B cell (primary cell): Measurements from ENCODE around the gene SULT1C4. TPM values are rescaled to one million over a fixed set of nuclear protein-coding genes. Genes with fewer than 3 reads are reported as not detected.

ENCODE experiments used
- ATAC-seq: fragments of 200-7000 bp; cut with Tn5 transposase; one replicate; pipeline ENCODE4 v1.10.0; 2021; ENCODE audit warnings: low read depth, mild to moderate bottlenecking, moderate number of reproducible peaks, moderate library complexity
- CTCF ChIA-PET: fragments of 350-600 bp; sonication (Branson Sonifier 250); formaldehyde crosslinking; loops from one replicate; lab custom pipeline; 2021; ENCODE audit warnings: antibody characterized with exemption, inconsistent platforms; lab: Charles Lee
- POLR2A ChIA-PET: fragments of 350-600 bp; sonication (Branson Sonifier 250); formaldehyde crosslinking; loops from one replicate; lab custom pipeline; 2021; ENCODE audit warnings: antibody characterized with exemption; lab: Charles Lee
- DNase-seq: peaks from one replicate; pipeline ENCODE4 v3.0.0; 2013
- H2AFZ ChIP-seq: 2 replicates; pipeline ENCODE4 v1.6.1; 2012; ENCODE audit warnings: mild to moderate bottlenecking, low read depth, low read length; ENCODE audit not compliant: insufficient read depth, poor library complexity, severe bottlenecking
- H3K27ac ChIP-seq, 2 donors: 1 replicate in 1 of 2; 2 replicates in 1 of 2; pipeline ENCODE4 v1.5.1; 2012 to 2013; ENCODE audit warnings: low read length in 2 of 2, mild to moderate bottlenecking in 2 of 2, moderate library complexity in 1 of 2
- H3K27me3 ChIP-seq, 4 experiments: fragments of 200-600 bp in 1 of 4; sonication (generic) in 1 of 4; replicated peaks in 1 of 4; 1 replicate in 2 of 4; 2 replicates in 2 of 4; pipeline versions ENCODE4 v1.6.1 to v1.7.0; 2013 to 2016; ENCODE audit warnings: low read length in 3 of 4, mild to moderate bottlenecking in 2 of 4, mixed read lengths in 1 of 4, moderate library complexity in 1 of 4; ENCODE audit not compliant: insufficient read depth in 4 of 4, control insufficient read depth in 3 of 4; ENCODE audit errors: control extremely low read depth in 1 of 4
- H3K36me3 ChIP-seq, 2 experiments: replicated peaks in 1 of 2; 1 replicate in 1 of 2; 2 replicates in 1 of 2; pipeline versions ENCODE4 v1.6.1 to v1.7.1; 2013; ENCODE audit warnings: low read length in 1 of 2; ENCODE audit not compliant: insufficient read depth in 2 of 2, control insufficient read depth in 1 of 2; ENCODE audit errors: control extremely low read depth in 1 of 2, extremely low read depth in 1 of 2
- H3K4me1 ChIP-seq, 2 donors: fragments of 200-600 bp in 1 of 2; sonication (generic) in 1 of 2; 1 replicate in 1 of 2; 2 replicates in 1 of 2; pipeline versions ENCODE4 v1.5.1 to v1.6.1; 2013 to 2017; ENCODE audit warnings: low read length in 2 of 2; ENCODE audit not compliant: control insufficient read depth in 2 of 2, insufficient read depth in 2 of 2
- H3K4me2 ChIP-seq: replicated peaks from 2 replicates; pipeline ENCODE3; 2012; ENCODE audit warnings: mild to moderate bottlenecking, low read depth, low read length; ENCODE audit not compliant: poor library complexity, severe bottlenecking
- H3K4me3 ChIP-seq, 5 experiments: fragments of 200-600 bp in 1 of 5; sonication (generic) in 1 of 5; 1 replicate in 3 of 5; 2 replicates in 2 of 5; pipeline versions ENCODE4 v1.5.1 to v1.7.0; 2011 to 2016; ENCODE audit warnings: low read length in 4 of 5, mild to moderate bottlenecking in 4 of 5, low read depth in 2 of 5, control low read depth in 1 of 5, moderate library complexity in 1 of 5; ENCODE audit not compliant: insufficient read depth in 1 of 5; ENCODE audit errors: control extremely low read depth in 1 of 5, extremely low read depth in 1 of 5
- H3K79me2 ChIP-seq: fragments of 200-600 bp; sonication (generic); one replicate; pipeline ENCODE4 v1.6.0; 2016; ENCODE audit warnings: low read length; ENCODE audit not compliant: control insufficient read depth, insufficient read depth
- H3K9ac ChIP-seq: fragments of 200-600 bp; sonication (generic); 2 replicates; pipeline ENCODE4 v1.6.1; 2017; ENCODE audit warnings: mild to moderate bottlenecking, low read length, moderate library complexity
- H3K9me3 ChIP-seq, 3 donors: one replicate each; pipeline versions ENCODE4 v1.6.1 to v1.7.1; 2013; ENCODE audit warnings: low read length in 2 of 3; ENCODE audit not compliant: control insufficient read depth in 2 of 3, insufficient read depth in 1 of 3; ENCODE audit errors: control extremely low read depth in 1 of 3
- H4K20me1 ChIP-seq: 2 replicates; pipeline ENCODE4 v1.6.0; 2012; ENCODE audit warnings: mild to moderate bottlenecking, low read length; ENCODE audit not compliant: insufficient read depth, control insufficient read depth, poor library complexity, severe bottlenecking
- H3K27ac Mint-ChIP-seq: one replicate; pipeline ENCODE4 v1.8.0; 2021; ENCODE audit warnings: mixed read lengths
- H3K27me3 Mint-ChIP-seq: one replicate; pipeline ENCODE4 v1.8.0; 2021; ENCODE audit warnings: mixed read lengths
- H3K4me1 Mint-ChIP-seq: one replicate; pipeline ENCODE4 v1.8.0; 2021; ENCODE audit warnings: mixed read lengths
- H3K4me3 Mint-ChIP-seq: one replicate; pipeline ENCODE4 v1.8.0; 2021; ENCODE audit warnings: mixed read lengths
- H3K9me3 Mint-ChIP-seq: one replicate; pipeline ENCODE4 v1.8.0; 2022; ENCODE audit warnings: mixed read lengths; ENCODE audit not compliant: insufficient read depth
- EZH2 ChIP-seq: IDR thresholded peaks from 2 replicates; pipeline ENCODE4 v1.6.1; 2012; ENCODE audit warnings: borderline replicate concordance, low read depth, mild to moderate bottlenecking, moderate library complexity, low read length; ENCODE audit not compliant: insufficient read depth, poor library complexity, severe bottlenecking
- WGBS: methylation state at CpG from one replicate; pipeline ENCODE4 v1.1.5; 2013; ENCODE audit warnings: missing lambda C conversion rate; ENCODE audit not compliant: insufficient coverage; 5-methylcytosine and 5-hydroxymethylcytosine counted together
- intact Hi-C: fragments of 100-400 bp; cut with micrococcal nuclease; formaldehyde crosslinking; loops from one replicate; pipeline ENCODE4 v1.10.0; 2022
- polyA plus RNA-seq: library from polyadenylated mRNA; depleted of rRNA; stranded (reverse); fragments of >200 nt; gene quantifications from 2 replicates; pipeline ENCODE4 v1.2.3, GENCODE V29; 2012
- total RNA-seq, 2 donors: library from RNA; stranded (reverse); fragments of 120-200 nt in 1 of 2; gene quantifications; 1 replicate in 1 of 2; 2 replicates in 1 of 2; pipeline versions ENCODE4 v1.2.3 to v1.2.4, GENCODE V29; 2013 to 2022
- TF ChIP-seq, protein P1 (sequence below): fragments of 200-600 bp; IDR thresholded peaks from one replicate; pipeline ENCODE4 v1.8.0; 2022; ENCODE audit warnings: antibody characterized with exemption, mild to moderate bottlenecking

Gene SULT1C4
- total and polyA plus RNA-seq, 2 donors (not counting 1 experiment from before 2014, with no cell fraction given), result not detected

- peaks cover 19% of the 10 kb centered on the region for H3K27me3 Mint-ChIP-seq
- no peak overlapping the region for H3K4me3 ChIP-seq
- H3K27ac Mint-ChIP-seq, result no peak overlapping the region
- H3K4me1 ChIP-seq, result no peaks in the 10 kb centered on the region
- no peaks in the 10 kb centered on the region for H3K9me3 ChIP-seq
- H3K4me2 ChIP-seq, result no peak overlapping the region
- intact Hi-C loops, result no loop called here
- no peak overlapping the region for H3K4me3 Mint-ChIP-seq
- CTCF ChIA-PET, result interaction anchor here (0.7 kb wide), 1 partner anchor 1194 kb away, joined by 4 read pairs; no protein-coding TSS in a partner anchor
- no CpG with 5 or more reads among the region's 2 CpGs for WGBS
- no peaks in the 10 kb centered on the region for H4K20me1 ChIP-seq
- H3K9me3 Mint-ChIP-seq, result peaks cover 3% of the 10 kb centered on the region
- no peaks in the 10 kb centered on the region for H3K4me1 Mint-ChIP-seq
- no peak overlapping the region for H3K27ac ChIP-seq
- H3K9ac ChIP-seq, result no peak overlapping the region
- H2AFZ ChIP-seq, result no peak overlapping the region
- POLR2A ChIA-PET, result no interaction called here
- TF ChIP-seq, protein P1, sequence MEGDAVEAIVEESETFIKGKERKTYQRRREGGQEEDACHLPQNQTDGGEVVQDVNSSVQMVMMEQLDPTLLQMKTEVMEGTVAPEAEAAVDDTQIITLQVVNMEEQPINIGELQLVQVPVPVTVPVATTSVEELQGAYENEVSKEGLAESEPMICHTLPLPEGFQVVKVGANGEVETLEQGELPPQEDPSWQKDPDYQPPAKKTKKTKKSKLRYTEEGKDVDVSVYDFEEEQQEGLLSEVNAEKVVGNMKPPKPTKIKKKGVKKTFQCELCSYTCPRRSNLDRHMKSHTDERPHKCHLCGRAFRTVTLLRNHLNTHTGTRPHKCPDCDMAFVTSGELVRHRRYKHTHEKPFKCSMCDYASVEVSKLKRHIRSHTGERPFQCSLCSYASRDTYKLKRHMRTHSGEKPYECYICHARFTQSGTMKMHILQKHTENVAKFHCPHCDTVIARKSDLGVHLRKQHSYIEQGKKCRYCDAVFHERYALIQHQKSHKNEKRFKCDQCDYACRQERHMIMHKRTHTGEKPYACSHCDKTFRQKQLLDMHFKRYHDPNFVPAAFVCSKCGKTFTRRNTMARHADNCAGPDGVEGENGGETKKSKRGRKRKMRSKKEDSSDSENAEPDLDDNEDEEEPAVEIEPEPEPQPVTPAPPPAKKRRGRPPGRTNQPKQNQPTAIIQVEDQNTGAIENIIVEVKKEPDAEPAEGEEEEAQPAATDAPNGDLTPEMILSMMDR, result no peak
- TF ChIP-seq EZH2, result no peak
- H3K36me3 ChIP-seq, result no peaks in the 10 kb centered on the region
- H3K79me2 ChIP-seq, result no peaks in the 10 kb centered on the region
- H3K27me3 ChIP-seq, result no peaks in the 10 kb centered on the region
- DNase-seq, result no peak
- ATAC-seq, result no peak
Measured at GRCh38 chr2:108378851-108379250, 1.1 kb downstream of the SULT1C4 start.

DNA sequence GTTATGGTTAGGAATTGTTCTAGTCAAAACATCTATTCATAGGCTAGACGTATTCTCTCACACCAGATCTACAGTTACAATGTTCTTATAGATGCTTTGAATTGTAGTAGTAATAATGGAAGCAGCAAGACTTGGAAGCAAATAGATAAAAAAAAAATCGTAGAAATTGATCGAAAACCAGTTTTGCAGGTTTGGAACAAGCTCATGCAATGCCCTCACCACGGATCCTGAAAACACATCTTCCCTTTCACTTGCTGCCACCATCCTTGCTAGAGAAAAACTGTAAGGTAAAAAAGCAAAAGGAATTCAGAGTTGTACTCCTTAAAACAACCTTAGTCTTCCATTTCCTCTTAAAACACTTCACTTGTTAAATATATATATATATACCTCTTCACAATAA lies 4.4 kb downstream of the SULT1C4 start:
- H3K9ac ChIP-seq, result no peak overlapping the region
- DNase-seq (no peak), ATAC-seq (no peak)
- peaks cover 11% of the 10 kb centered on the region for H3K27me3 Mint-ChIP-seq
- no peaks in the 10 kb centered on the region for H3K9me3 ChIP-seq
- H3K79me2 ChIP-seq, result no peaks in the 10 kb centered on the region
- H3K27me3 ChIP-seq, result no peaks in the 10 kb centered on the region
- H3K4me1 Mint-ChIP-seq, result no peaks in the 10 kb centered on the region
- no peak overlapping the region for H3K27ac Mint-ChIP-seq
- WGBS, result 100% methylated on average over 2 of the region's 4 CpGs
- H3K4me3 ChIP-seq, result no peak overlapping the region
- H3K4me3 Mint-ChIP-seq, result no peak overlapping the region
- no peak overlapping the region for H3K27ac ChIP-seq
- H3K4me2 ChIP-seq, result no peak overlapping the region
- ChIA-PET CTCF (no interaction called here), POLR2A (no interaction called here)
- no peak overlapping the region for H2AFZ ChIP-seq
- no peaks in the 10 kb centered on the region for H3K36me3 ChIP-seq
- H3K4me1 ChIP-seq, result no peaks in the 10 kb centered on the region
- peaks cover 3% of the 10 kb centered on the region for H3K9me3 Mint-ChIP-seq
- intact Hi-C loops, result no loop called here
- H4K20me1 ChIP-seq, result no peaks in the 10 kb centered on the region
- TF ChIP-seq, protein P1, result no peak
- no peak for TF ChIP-seq EZH2
